K562 (cell line): ENCODE data around the gene VENTX. TPM values are rescaled to one million over a fixed set of nuclear protein-coding genes. Genes with fewer than 3 reads are reported as not detected.

Source experiments
- ATAC-seq: fragments of 200-7000 bp; cut with Tn5 transposase; 3 replicates; pipeline ENCODE4 v1.9.1; 2020; ENCODE audit warnings: moderate library complexity
- BruUV-seq: library from RNA; stranded (reverse); fragments of 400-500 nt; replicated peaks from 2 replicates; lab custom pipeline; 2021; lab: Mats Ljungman, UMichigan
- CTCF ChIA-PET: fragments of 300-600 bp; formaldehyde crosslinking; extraction: SDS; loops from one replicate; lab custom pipeline; 2021; ENCODE audit warnings: low intra/inter-chr PET ratio; lab: Yijun Ruan, JAX
- POLR2A ChIA-PET: fragments of 300-600, 350-650 bp; sonication (Branson Sonifier 250); formaldehyde crosslinking; extraction: SDS; loops from one replicate; lab custom pipeline; 2021; ENCODE audit warnings: antibody characterized with exemption, inconsistent platforms; lab: Yijun Ruan, JAX
- DNase-seq, 4 experiments: peaks; one replicate each; pipeline versions ENCODE4 v3.0.0 to v3.0.0-alpha.2; 2011 to 2018; ENCODE audit warnings: low spot score in 3 of 4, mixed read lengths in 3 of 4; ENCODE audit errors: extremely low read depth in 1 of 4
- FAIRE-seq: peaks from 2 replicates; lab custom pipeline; 2011; peaks lifted over from hg19 to GRCh38; lab: Jason Lieb, UNC
- H2AFZ ChIP-seq: 2 replicates; pipeline ENCODE4 v1.6.0; 2011; ENCODE audit warnings: low read depth, low read length, control low read depth, inconsistent platforms
- H3K27ac ChIP-seq: fragments of 200-600 bp; 3 replicates; pipeline ENCODE4 v1.8.0; 2011; ENCODE audit warnings: low read depth, mild to moderate bottlenecking, control low read depth, inconsistent platforms, low read length, moderate library complexity, mixed read lengths; ENCODE audit errors: extremely low read depth
- H3K27me3 ChIP-seq, 2 experiments: fragments of 300-600 bp in 1 of 2; 2 replicates in 1 of 2; 3 replicates in 1 of 2; pipeline versions ENCODE4 v1.6.0 to v1.8.0; 2011; ENCODE audit warnings: inconsistent platforms in 2 of 2, low read length in 2 of 2, mild to moderate bottlenecking in 1 of 2, mixed read lengths in 1 of 2, moderate library complexity in 1 of 2; ENCODE audit not compliant: control insufficient read depth in 2 of 2, insufficient read depth in 2 of 2
- H3K36me3 ChIP-seq: fragments of 300-600 bp; 3 replicates; pipeline ENCODE4 v1.8.0; 2011; ENCODE audit warnings: mild to moderate bottlenecking, low read length, inconsistent platforms; ENCODE audit not compliant: control insufficient read depth, insufficient read depth
- H3K4me1 ChIP-seq, 2 experiments: fragments of 200-600 bp in 1 of 2; replicated peaks in 1 of 2; 2 replicates in 1 of 2; 3 replicates in 1 of 2; pipeline versions ENCODE4 v1.5.1 to v1.8.0; 2011; ENCODE audit warnings: inconsistent platforms in 2 of 2, low read length in 2 of 2, mild to moderate bottlenecking in 1 of 2, mixed read lengths in 1 of 2, moderate library complexity in 1 of 2; ENCODE audit not compliant: control insufficient read depth in 2 of 2, insufficient read depth in 2 of 2
- H3K4me2 ChIP-seq: 2 replicates; pipeline ENCODE4 v1.6.1; 2011; ENCODE audit warnings: low read length, control low read depth, inconsistent platforms, mixed read lengths; ENCODE audit not compliant: insufficient read depth
- H3K4me3 ChIP-seq: fragments of 200-600 bp; sonication (generic), shearing (Covaris generic); 2 replicates; pipeline ENCODE4 v1.5.1; 2016; ENCODE audit warnings: control low read depth, inconsistent platforms
- H3K79me2 ChIP-seq: fragments of 200-600 bp; 3 replicates; pipeline ENCODE4 v1.8.0; 2011; ENCODE audit warnings: low read length, inconsistent platforms; ENCODE audit not compliant: control insufficient read depth, insufficient read depth
- H3K9ac ChIP-seq, 2 experiments: 2 replicates each; pipeline versions ENCODE4 v1.6.0 to v1.6.1; 2011; ENCODE audit warnings: low read depth in 2 of 2, low read length in 2 of 2, control low read depth in 1 of 2, inconsistent platforms in 1 of 2, mild to moderate bottlenecking in 1 of 2, mixed read lengths in 1 of 2; ENCODE audit not compliant: insufficient read depth in 1 of 2
- H3K9me1 ChIP-seq: one replicate; pipeline ENCODE4 v1.6.0; 2011; ENCODE audit warnings: inconsistent platforms, mild to moderate bottlenecking, low read length, moderate library complexity; ENCODE audit not compliant: control insufficient read depth, insufficient read depth
- H3K9me3 ChIP-seq: replicated peaks from 2 replicates; pipeline ENCODE4 v1.5.1; 2011; ENCODE audit warnings: low read depth, low read length, inconsistent platforms; ENCODE audit not compliant: control insufficient read depth, insufficient read depth
- H4K20me1 ChIP-seq: replicated peaks from 2 replicates; pipeline ENCODE4 v1.6.1; 2011; ENCODE audit warnings: low read length, inconsistent platforms, mixed read lengths; ENCODE audit not compliant: control insufficient read depth, insufficient read depth
- L3MBTL2 ChIP-seq: fragments of 450-650 bp; IDR thresholded peaks from 2 replicates; pipeline ENCODE4 v1.6.1; 2016; ENCODE audit warnings: mild to moderate bottlenecking, moderate library complexity
- TGIF2 ChIP-seq: sonication (generic); formaldehyde crosslinking; IDR thresholded peaks from 2 replicates; pipeline ENCODE4 v1.8.1; 2022; ENCODE audit warnings: mild to moderate bottlenecking, missing genetic modification reagents, moderate library complexity
- ZFX ChIP-seq: sonication (generic); formaldehyde crosslinking; IDR thresholded peaks from 2 replicates; pipeline ENCODE4 v1.8.0; 2022; ENCODE audit warnings: mild to moderate bottlenecking, missing genetic modification reagents, moderate library complexity
- WGBS: fragments of 100-300 bp; shearing (Covaris generic); methylation state at CpG from one replicate; pipeline ENCODE4 v1.1.6; 2016; ENCODE audit warnings: low coverage, mixed read lengths; ENCODE audit not compliant: insufficient coverage; ENCODE audit errors: missing lambda C conversion rate; 5-methylcytosine and 5-hydroxymethylcytosine counted together
- in situ Hi-C: fragments of 300-500 bp; cut with MboI; formaldehyde crosslinking; loops from 4 replicates; pipeline ENCODE4 v1.15.0; 2018; ENCODE audit warnings: inconsistent platforms, mixed read lengths
- intact Hi-C: fragments of 100-400 bp; cut with micrococcal nuclease; formaldehyde crosslinking; loops from 2 replicates; pipeline ENCODE4 v1.14.2; 2022
- polyA plus RNA-seq, 8 experiments: library from polyadenylated mRNA; depleted of rRNA in 4 of 8; stranded (reverse) in 5 of 8; unstranded in 3 of 8; fragments of >200 nt; fragmentation: Nextera tagmentation in 2 of 8; fragmentation: Illumina TruSeq in 1 of 8; extraction: Ambion mirVana in 2 of 8; extraction: Trizol in 1 of 8; gene quantifications; 2 replicates each; pipeline versions ENCODE4 v1.2.1 to v1.2.3, GENCODE V29; 2011 to 2014; ENCODE audit warnings: inconsistent platforms in 1 of 8, missing spikeins in 1 of 8
- total RNA-seq, 7 experiments: library from RNA; depleted of rRNA in 6 of 7; stranded (reverse); fragments of >200 nt in 6 of 7; fragmentation: Illumina TruSeq in 2 of 7; extraction: Trizol in 2 of 7; gene quantifications; 2 replicates each; pipeline versions ENCODE4 v1.2.1 to v1.2.3, GENCODE V29; 2011 to 2021; ENCODE audit warnings: low replicate concordance in 1 of 7
- TF ChIP-seq, protein P1 (sequence below): fragments of 450-650 bp; IDR thresholded peaks from 2 replicates; pipeline ENCODE4 v1.6.1; 2016; ENCODE audit warnings: low read depth

The VENTX gene
- total and polyA plus RNA-seq, 9 of the 15 experiments (the other 6 are each of a cell fraction or from before 2014, with no cell fraction given): 0.07 to 0.70 (median 0.20) TPM; not detected in 1

DNA sequence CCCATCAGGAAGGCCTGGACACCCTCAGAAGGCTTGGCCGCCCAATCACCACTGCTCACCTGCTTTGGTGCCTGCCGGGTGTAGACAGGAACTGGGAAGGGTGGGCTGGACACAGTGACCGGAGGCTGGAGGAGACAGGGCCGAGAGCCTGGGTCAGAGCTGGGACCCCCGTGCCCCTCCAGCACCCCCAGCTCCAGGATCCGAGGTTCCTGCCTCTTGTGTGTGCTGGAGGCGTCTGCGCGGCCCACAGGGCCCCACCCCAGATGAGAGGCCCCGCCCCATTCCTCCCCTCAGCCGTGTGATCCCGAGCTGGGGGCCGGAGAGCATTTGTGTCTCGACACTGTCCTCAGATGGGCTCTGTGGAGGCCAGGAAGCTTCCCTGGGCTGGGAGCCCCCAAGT, 29.6 kb downstream of the VENTX start:
- Histone ChIP-seq H3K9ac (peak overlapping the region in 1 of 2 experiments; percentile 83; a peak in 3 of 4 replicates), H3K36me3 (no peaks in the 10 kb centered on the region), H3K9me1 (no peaks in the 10 kb centered on the region), H3K4me1 (peaks cover under 1 to 78% of the 10 kb centered on the region in 2 experiments; a peak in 3 of 5 replicates), H3K27me3 (no peaks in the 10 kb centered on the region), H3K9me3 (no peaks in the 10 kb centered on the region), H3K4me2 (no peak overlapping the region), H4K20me1 (no peaks in the 10 kb centered on the region), H3K4me3 (no peak overlapping the region), H2AFZ (peak overlapping the region; percentile 74; the same call in 1 of the 2 replicates), H3K27ac (no peak overlapping the region), H3K79me2 (no peaks in the 10 kb centered on the region)
- TF ChIP-seq L3MBTL2: no peak
- no peak for TF ChIP-seq TGIF2 (CRISPR knock-in tag)
- TF ChIP-seq, protein P1, sequence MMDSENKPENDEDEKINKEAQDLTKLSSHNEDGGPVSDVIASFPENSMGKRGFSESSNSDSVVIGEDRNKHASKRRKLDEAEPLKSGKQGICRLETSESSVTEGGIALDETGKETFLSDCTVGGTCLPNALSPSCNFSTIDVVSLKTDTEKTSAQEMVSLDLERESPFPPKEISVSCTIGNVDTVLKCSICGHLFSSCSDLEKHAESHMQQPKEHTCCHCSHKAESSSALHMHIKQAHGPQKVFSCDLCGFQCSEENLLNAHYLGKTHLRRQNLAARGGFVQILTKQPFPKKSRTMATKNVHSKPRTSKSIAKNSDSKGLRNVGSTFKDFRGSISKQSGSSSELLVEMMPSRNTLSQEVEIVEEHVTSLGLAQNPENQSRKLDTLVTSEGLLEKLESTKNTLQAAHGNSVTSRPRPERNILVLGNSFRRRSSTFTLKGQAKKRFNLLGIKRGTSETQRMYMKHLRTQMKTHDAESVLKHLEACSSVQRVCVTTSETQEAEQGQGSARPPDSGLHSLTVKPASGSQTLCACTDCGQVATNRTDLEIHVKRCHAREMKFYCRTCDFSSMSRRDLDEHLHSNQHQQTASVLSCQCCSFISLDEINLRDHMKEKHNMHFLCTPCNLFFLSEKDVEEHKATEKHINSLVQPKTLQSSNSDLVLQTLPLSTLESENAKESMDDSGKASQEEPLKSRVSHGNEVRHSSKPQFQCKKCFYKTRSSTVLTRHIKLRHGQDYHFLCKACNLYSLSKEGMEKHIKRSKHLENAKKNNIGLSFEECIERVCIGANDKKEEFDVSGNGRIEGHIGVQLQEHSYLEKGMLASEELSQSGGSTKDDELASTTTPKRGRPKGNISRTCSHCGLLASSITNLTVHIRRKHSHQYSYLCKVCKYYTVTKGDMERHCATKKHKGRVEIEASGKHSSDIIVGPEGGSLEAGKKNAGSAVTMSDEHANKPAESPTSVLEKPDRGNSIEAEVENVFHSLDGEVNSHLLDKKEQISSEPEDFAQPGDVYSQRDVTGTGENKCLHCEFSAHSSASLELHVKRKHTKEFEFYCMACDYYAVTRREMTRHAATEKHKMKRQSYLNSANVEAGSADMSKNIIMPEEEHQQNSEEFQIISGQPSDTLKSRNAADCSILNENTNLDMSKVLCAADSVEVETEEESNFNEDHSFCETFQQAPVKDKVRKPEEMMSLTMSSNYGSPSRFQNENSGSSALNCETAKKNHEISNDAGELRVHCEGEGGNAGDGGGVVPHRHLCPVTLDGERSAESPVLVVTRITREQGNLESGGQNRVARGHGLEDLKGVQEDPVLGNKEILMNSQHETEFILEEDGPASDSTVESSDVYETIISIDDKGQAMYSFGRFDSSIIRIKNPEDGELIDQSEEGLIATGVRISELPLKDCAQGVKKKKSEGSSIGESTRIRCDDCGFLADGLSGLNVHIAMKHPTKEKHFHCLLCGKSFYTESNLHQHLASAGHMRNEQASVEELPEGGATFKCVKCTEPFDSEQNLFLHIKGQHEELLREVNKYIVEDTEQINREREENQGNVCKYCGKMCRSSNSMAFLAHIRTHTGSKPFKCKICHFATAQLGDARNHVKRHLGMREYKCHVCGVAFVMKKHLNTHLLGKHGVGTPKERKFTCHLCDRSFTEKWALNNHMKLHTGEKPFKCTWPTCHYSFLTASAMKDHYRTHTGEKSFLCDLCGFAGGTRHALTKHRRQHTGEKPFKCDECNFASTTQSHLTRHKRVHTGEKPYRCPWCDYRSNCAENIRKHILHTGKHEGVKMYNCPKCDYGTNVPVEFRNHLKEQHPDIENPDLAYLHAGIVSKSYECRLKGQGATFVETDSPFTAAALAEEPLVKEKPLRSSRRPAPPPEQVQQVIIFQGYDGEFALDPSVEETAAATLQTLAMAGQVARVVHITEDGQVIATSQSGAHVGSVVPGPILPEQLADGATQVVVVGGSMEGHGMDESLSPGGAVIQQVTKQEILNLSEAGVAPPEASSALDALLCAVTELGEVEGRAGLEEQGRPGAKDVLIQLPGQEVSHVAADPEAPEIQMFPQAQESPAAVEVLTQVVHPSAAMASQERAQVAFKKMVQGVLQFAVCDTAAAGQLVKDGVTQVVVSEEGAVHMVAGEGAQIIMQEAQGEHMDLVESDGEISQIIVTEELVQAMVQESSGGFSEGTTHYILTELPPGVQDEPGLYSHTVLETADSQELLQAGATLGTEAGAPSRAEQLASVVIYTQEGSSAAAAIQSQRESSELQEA: no peak
- 0 out of 2 replicates have a peak, but pooled peaks have one; percentile 18 for TF ChIP-seq ZFX (CRISPR knock-in tag)
- intact Hi-C loops (no loop called here), in situ Hi-C loops (no loop called here)
- ATAC-seq (peak; percentile 83), DNase-seq (peak; percentile 27 to 59 (median 56)), FAIRE-seq (no peak)
- POLR2A ChIA-PET: interaction anchor here (0.6 kb wide), 1 partner anchor 117 kb away, joined by 4 read pairs; no protein-coding TSS in a partner anchor
- no TSS peak for BruUV-seq
- CTCF ChIA-PET: no interaction called here
- 39% methylated on average over 4 of the region's 14 CpGs for WGBS
